GM21786 (cell line): ENCODE results near the gene GYPB.
"Not testable (repeated sequence)": the region's sequence is repeated elsewhere in the genome, so short reads cannot be mapped to it uniquely, and the experiment has no call there.

Experiments
- ATAC-seq: cut with Tn5 transposase; IDR thresholded peaks from one replicate; pipeline ENCODE4 v1.9.1; 2021; ENCODE audit not compliant: unreplicated experiment

GYPB gene

DNA sequence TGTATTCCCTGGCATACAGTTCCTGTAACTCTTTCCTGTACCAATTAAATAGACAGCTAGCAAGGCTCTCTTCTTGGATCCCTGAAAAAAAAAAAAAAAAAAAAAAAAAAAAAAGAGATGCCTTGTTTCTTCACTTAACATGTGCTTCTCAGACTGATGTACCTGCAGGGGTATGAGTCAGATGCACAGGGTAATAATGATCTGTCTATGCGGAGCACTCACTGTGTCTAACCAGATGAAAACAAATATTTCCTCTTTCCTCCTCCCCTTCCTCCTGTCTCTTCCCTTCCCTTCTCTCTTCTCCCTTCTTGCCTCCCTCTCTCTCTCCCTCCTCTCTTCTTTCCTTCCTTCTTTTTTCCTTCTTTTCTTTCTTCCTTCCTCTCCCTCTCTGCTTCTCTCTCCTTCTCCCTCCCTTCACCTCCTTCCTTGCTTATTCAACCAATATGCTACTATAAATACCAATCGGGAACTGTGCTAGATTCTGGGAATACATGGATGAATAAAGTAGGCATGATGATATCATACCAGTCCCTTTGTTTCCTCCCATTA, 3.0 kb downstream of the GYPB start:
- ATAC-seq = not testable (repeated sequence)

DNA sequence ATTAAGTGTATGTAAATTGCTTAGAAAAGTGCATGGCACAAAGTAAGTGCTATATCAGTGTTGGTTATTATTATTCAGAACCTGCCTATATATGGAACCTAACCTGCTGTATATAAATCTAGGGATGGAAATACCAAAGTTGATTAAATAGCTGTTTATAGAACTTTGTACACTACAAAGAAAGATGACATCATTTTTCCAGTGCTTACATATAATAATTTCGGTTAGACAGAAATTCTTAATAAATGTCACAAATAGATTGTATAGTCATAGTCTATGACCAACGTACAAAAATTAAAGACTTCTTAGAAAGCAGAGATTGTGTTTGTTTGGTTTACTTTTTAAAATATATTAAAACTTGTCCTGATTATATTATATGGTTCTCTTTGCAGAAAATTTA, 4.4 kb downstream of the GYPB start:
- ATAC-seq = no peak

DNA sequence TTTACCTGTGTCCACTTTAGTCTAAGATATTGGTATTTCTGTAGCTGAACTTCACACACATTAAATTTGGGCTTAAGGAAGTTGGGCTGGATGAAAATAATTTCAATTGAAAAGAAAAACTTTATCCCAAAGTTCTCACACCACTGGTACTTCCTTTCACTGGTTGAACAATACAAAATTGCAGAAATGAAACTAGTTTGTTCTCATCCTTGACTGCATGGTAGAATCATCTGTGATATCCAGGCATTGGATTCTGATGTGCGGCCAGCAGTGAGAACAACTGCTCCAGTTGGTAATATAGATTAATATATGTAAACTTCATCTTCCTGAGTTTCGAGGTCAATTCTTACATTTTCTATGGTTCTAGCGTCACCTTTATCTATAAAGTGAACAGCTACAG, 10.6 kb downstream of the GYPB start:
- not testable (repeated sequence) for ATAC-seq

DNA sequence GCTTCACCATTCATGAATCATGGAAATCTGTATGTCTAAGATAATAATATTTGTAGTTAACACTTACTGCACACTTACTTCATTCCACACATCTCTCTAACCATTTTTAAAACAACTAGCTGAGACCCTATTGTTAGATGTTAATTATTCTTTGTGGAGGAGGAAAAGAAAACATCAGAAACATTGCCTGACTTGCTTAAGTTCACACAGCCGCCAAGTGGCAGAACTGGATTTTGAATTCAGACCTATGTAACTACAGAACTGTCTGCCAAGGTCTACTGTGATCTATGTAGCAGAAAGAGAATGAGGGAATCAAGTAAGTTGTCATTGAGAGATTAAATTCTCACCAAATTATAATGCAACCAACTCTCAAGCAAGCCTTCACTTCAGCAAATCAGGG, 11.2 kb downstream of the GYPB start:
- ATAC-seq = not testable (repeated sequence)

DNA sequence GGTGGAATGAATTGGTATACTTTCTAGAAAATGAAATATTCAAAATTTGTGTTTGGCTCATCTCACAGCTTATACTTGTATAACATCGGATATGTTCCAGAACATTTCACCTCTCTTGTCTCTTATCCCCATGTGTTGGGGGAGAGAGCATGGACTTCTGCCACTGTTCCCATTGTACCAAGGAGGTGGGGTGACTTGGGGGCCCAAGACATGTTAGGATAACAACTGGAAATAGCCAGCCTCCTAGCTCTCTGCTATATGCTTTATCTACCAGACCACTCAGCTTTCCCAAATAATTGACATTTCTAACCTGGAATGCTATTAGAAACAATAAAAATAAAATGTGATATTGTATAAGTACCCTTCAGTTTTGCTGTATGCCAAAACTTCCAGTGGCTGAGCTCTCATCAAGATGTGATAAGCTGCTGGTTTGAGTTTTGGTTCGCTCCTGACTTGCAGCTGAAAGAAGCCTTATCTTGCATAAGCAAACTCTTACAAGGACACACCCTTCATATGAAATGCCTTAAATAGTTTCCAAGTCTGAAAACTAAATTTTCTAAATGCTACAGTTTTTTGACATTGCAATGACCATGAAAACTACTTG, 12.9 kb downstream of the GYPB start:
- not testable (repeated sequence) for ATAC-seq

DNA sequence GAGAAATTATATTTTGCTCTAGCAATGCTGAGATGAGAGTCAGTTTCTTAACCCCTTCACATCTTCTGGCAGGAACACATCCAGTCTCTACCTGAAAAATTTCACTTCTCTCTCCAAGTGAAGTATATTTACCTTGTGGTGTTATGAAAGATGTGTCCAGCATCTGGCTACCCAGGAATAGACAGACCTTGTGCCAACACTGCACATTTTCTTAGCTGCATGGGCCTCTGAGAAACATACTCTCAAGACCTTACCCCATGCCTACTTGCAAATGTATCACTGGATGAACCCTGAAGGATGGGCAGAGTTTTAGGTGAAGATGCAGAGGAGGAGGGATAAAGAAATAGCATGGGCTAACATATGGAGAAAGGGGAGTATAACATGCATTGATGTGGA, 13.6 kb downstream of the GYPB start:
- not testable (repeated sequence) for ATAC-seq

DNA sequence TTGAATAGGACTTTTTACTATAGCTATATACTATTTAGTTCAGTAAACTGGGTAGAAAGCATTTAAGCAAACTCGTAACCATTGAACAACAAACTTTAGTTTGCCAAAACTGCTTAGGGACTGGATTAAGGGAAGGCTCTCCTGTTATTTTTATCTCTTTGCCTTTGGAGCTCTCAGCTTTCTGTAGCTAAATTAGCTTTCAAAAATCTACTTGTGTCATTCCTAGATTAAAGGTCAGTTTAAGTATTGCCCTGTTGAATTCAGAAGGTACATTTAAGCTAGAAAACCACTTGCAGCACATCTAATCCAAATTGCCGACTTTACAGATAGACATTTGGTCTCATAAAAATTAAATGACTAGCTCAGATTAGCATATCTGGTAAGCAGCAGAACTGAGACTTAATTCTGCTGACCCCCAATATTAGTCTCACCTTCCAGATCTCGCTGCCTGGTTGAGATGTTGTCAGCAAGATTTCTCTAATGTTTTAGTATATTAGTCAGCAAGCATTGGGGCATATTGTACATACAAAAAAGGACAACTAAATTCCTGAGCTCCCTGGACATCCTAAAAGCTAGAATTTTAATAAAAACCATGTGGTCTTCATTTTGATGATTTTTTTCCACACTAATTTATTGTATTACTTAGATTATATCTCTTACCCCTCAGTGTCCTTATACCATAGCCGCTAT, 14.2 kb downstream of the GYPB start:
- not testable (repeated sequence) for ATAC-seq

DNA sequence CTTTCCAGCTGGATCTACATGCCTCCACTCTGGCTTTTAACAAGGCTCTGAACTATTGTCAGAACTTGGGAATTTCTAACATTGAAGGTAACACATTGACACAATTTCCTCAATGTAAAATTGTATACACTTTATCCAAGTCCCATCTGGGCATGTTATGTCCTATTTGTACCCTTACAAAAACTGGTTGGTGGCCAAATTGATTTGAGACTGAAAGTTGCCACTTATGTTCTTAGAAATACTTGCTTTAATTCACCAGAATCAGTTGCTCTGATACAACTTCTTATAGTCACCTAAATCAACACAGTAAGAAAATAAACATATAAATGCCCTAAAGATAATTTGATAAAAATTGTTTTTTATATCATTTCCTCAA, 15.3 kb downstream of the GYPB start:
- not testable (repeated sequence) for ATAC-seq

DNA sequence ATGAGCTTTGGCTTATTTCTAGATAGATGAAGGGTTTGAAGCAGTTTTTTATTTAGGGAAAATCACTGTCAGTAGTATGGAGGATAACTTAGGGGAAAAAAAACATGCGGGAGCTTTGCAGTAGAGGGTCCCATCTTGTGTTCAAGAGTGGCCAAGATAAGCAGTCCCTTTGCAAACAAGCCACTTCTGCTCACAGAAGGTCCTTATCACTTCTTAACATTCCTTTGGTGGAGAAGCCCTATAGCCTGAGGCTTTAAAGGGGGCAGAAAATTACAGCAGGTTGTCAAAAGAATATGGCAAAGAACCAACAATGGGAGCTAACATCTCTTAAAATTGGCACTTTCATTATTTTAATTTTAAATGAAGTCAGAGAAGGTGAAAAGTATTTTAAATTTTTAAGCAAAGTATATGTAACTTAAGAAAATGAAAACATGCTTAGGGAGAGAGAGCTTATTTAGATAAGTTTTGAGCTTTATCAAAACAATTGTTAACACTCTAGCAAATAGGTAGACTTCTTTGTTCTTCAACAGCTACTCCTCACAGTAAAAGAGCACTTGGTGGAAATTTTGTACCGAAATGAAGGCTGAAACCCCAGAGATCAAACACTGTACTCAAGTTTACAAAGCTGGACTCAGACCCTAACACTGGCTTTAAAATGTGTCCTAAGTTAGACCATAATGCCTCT, 15.8 kb downstream of the GYPB start:
- not testable (repeated sequence) for ATAC-seq

DNA sequence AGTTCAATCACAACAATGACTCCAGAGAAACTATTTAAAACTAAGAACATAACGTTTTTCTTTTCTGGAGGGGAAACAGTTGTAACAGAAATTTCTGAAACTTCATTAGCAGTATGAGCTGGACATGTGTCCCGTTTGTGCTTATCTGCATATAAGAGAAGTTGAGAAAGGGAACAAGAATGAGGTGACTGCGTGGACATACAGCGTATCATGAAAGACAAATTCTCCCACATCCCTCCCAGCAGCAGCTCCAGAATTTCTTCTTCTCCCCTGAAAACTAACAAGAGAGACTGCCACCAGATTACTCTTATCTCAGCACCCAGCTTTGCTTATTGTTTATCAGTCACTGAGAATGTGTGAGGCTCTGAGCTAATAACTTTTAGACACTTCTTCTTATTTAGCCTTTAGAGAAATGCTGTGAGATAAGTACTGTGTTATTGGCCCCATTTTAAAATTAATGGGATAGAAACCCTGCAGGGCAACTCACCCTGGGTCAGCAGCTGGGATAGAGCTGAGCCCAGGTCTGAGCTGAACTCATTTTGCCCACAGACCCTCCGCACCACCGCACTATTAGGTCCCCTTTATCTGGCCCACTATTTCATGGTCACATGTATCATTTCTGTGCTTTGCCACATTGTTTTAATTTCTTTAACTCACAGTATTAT, 18.7 kb downstream of the GYPB start:
- ATAC-seq = not testable (repeated sequence)

DNA sequence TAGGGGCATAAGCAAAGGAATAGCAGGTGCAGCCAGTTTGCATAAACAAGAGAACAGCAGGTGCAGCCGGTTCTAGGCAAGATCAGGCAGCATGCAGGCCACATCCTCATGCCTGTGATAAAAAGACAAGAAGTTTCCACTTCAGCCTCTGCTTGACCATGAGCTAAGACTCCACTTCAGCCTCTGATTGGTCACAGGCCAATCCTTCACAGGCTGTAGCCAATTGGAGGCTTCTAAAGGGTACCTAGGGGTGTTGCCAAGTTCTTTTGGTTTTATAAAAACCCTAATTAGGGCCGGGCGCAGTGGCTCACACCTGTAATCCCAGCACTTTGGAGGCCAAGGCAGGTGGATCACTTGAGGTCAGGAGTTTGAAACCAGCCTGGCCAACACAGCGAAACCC, 23.0 kb downstream of the GYPB start:
- not testable (repeated sequence) for ATAC-seq

DNA sequence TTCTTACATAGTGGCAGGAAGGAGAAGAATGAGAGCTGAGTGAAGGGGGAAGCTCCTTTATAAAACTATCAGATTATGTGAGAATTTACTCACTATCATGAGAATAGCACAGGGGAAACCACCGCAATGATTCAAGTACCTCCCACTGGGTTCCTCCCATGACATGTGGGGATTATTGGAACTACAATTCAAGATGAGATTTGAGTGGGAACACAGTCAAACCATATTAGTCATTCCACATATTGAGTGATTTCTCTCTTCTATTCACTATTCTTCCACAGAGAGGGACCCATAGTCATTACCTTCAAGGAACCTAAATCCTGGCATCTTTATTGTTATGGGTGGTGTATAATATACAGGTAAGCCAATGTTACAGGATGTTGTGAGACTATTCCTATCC, 27.4 kb downstream of the GYPB start:
- not testable (repeated sequence) for ATAC-seq

DNA sequence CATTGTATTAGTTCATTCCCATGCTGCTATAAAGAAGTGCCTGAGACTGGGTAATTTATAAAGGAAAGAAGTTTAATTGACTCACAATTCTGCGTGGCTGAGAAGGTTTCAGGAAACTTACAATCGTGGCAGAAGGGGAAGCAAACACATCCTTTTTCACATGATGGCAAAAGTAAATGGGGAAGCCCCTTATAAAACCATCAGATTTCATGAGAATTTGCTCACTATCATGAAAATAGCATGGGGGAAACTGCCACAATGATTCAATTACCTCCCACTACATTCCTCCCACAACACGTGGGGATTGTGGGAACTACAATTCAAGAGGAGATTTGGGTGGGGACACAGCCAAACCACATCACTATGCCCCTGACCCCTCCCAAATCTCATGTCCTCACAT, 28.5 kb downstream of the GYPB start:
- ATAC-seq = not testable (repeated sequence)

DNA sequence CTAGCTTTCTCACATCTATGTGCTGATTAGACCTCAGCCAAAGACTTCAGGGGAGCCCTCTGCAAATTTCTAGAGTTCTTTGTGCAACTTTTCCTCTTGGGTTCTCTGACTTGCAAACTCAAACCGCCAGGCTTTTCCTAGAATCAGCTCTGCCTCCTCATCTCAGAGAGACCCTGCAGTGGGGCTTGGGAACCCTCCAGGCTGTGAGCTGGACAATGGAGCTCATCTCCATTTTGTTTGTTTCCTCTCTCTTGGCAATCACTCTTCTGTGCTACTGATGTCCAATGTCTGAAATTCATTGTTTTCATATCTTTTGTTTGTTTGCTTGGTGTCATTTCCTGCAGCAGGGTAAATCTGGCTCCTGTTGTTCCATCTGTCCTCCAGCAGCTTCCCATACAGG, 33.0 kb downstream of the GYPB start:
- no peak for ATAC-seq

DNA sequence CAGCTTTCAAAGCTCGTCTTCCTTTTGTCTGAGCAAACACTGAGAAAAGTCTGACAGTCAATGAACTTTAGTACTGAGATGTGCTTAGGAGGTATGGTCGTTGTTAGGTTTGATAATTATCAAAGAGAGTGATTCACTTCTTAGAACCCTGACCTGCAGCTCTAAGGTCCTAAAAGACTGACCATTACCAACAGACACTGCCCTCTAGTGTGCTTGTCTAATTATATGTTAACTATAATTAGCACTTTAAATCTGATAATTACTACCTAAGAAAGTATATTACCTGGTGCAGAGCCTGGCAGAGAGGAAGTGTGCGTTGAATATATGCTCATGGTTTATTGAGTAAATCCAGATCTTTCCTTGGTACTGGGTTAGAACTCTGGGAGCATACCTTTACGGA, 38.4 kb downstream of the GYPB start:
- not testable (repeated sequence) for ATAC-seq

DNA sequence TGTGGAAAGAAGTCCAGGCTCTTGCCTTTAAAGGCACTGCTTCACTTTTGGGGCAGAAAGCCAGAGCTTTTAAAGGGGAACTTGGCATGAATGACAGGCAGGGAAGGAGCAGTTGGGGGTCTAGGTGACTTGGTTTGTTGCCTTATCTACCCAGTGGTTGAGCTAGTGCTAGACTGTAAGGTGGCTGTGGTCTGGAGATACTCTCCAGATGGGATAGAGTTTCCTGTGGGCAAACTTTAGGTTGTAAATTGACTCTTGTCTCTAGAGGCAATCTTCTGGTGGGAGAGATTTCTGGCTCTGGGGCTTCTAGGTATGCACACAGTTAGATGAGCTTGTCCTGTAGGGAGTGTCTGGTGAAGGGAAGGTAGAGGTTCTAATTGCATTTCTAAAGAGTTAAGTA, 43.7 kb downstream of the GYPB start:
- not testable (repeated sequence) for ATAC-seq

DNA sequence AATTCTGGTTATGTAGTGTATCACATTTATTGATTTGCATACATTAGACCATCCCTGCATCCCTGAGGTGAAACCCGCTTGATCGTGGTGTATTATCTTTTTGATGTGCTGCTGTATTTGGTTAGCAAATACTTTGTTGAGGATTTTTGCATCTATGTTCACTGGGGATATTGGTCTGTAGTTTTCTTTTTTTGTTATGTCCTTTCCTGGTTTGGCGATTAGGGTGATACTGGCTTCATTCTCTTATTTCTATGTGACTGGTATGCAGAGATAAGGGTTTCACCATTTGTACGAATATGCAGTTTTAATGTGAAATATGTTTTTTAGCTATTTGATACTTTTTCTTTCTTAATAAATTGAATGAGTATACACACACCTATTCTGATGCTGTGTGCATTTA, 45.2 kb downstream of the GYPB start:
- ATAC-seq = not testable (repeated sequence)

DNA sequence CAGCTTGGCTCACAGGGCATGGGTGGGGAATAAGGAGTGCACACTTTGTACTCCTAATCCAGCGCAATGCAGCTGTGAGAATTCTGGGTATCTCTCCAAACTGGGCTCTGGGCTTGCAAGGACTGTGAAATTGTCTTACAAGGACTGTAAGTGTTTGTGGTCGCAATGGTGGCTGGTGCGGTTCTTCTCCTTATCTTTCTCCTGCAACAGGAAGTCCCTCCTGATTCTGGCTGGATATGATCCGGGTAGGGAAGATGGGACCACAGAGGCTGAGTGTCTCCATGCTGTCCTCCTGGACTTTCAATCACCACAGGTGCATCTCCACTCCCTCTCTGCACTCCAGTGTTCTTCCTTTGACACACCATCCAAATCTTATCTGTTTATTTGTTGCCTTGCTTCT, 58.1 kb downstream of the GYPB start:
- ATAC-seq = no peak

DNA sequence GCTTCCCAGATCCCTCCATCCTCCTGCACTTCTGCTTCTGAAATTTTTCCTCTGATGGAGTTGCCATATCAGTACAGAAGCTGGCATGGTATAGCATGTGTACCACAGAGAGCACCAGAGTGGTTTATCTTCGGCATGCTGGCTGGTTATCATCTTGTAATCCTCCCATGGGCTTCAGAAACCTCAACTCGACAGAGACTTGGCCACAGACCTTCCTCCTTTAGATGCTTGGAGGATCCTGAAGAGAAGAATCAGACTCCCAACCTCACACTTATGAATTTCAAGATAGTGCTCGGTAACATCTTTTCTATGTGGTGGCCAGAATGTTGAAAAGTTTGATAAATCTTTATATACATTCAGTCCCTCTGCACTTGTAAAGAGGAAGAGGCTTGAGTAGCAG, 63.9 kb downstream of the GYPB start:
- ATAC-seq = not testable (repeated sequence)

DNA sequence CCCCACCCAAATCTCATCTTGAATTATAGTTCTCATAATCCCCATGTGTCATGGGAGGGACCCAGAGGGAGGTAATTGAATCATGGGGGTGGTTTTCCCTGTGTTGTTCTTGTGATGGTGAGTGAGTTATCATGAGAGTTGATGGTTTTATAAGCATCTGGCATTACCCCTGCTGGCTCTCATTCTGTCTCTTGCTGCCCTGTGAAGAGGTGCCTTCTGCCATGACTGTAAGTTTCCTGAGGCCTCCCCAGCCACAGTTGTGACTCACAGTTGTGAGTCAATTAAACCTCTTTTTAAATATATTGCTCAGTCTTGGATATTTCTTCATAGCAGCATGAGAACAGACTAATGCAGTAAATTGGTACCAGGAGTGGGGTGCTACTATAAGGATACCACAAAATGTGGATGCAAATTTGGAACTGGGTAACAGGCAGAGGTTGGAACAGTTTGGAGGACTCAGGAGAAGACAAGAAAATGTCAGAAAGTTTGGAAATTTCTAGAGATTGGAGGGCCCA, 67.7 kb downstream of the GYPB start:
- ATAC-seq = not testable (repeated sequence)

DNA sequence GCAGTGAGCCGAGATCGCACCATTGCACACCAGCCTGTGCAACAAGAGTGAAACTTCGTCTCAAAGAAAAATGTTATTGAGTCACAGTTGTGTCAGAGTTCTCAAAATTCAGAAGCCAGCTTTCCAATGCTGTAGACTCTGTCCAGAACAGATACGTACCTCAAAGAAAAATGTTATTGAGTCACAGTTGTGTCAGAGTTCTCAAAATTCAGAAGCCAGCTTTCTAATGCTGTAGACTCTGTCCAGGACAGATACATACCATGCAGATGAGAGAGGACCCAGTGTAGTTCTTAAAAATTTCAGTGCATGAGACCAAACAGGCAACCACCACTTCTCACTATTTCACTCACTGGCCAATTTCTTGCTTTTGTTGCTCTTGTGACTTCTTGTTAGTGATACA, 68.2 kb downstream of the GYPB start:
- ATAC-seq = not testable (repeated sequence)
